WTC11 (cell line): ENCODE data around the gene STT3A.

Experiments used
- CTCF ChIP-seq: fragments of 200-600 bp; IDR thresholded peaks from 2 replicates; pipeline ENCODE4 v1.8.0; 2022; ENCODE audit warnings: antibody characterized with exemption
- NFYB ChIP-seq: sonication (generic); formaldehyde crosslinking; conservative IDR thresholded peaks from 2 replicates; pipeline ENCODE4 v1.8.0; 2022; ENCODE audit warnings: low read depth, missing genetic modification reagents
- PREB ChIP-seq: sonication (generic); formaldehyde crosslinking; IDR thresholded peaks from 2 replicates; pipeline ENCODE4 v1.8.1; 2022; ENCODE audit warnings: mild to moderate bottlenecking, missing genetic modification reagents, moderate library complexity, borderline replicate concordance
- SP1 ChIP-seq: sonication (generic); formaldehyde crosslinking; conservative IDR thresholded peaks from 2 replicates; pipeline ENCODE4 v1.8.1; 2022; ENCODE audit warnings: missing genetic modification reagents
- USF2 ChIP-seq: sonication (generic); formaldehyde crosslinking; IDR thresholded peaks from 2 replicates; pipeline ENCODE4 v1.8.1; 2023; ENCODE audit warnings: mild to moderate bottlenecking, missing genetic modification reagents, moderate library complexity
- ZMAT4 ChIP-seq: fragments of 250-450 bp; sonication (Bioruptor Pico); IDR thresholded peaks from 2 replicates; pipeline ENCODE4 v1.9.0; 2021; ENCODE audit warnings: mild to moderate bottlenecking

GRCh38 chr11:125591649-125592304, 875 bp upstream of the STT3A start:
- TF ChIP-seq CTCF = no peak
- TF ChIP-seq PREB (CRISPR knock-in tag) = no peak
- TF ChIP-seq USF2 (CRISPR knock-in tag) = no peak
- no peak for TF ChIP-seq SP1 (CRISPR knock-in tag)
- no peak for TF ChIP-seq NFYB
- no peak for TF ChIP-seq ZMAT4 (CRISPR knock-in tag)
